ENCODE measurements around the gene HNRNPU.

The HNRNPU gene

DNA sequence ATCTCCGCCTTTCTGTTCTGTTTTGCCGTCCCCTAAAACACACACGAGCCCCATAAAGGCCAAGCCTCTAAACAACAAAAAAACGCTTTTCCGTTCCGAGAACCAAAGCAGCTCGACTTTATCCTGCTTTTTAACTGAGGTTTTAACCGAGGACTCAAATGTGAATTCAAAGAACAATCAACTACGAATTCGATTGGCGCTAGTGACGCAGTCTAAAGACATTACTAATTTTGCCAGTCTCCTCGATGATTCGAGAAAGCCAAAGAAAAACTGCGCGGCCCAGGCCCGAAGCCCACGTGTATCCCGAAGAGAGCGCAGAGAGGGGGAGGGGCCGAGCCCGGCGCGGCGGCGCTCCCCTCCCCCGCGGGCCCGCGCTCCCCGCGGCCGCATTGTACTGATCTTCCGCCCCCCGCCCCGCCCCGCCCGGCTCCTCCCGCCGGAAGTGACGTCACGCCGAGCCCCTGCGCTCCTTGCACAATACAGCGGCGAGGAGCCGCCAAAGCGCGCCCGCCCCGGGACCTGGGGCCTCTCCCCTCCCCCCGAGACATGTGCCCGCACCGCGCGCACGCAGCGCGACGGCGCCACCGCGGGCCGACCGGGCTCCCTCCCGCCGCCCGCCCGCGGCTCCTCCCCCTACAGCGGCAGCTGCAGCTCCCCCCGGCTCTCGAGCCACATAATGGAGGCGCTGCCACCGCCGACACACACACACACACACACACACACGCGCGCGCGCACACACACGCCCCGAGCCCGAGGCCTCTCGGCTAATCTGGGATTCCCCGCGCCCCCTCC lies 1.4 kb downstream of the HNRNPU start:
- peak; percentile 95 for DNase-seq (ENCODE audit: low read depth)

DNA sequence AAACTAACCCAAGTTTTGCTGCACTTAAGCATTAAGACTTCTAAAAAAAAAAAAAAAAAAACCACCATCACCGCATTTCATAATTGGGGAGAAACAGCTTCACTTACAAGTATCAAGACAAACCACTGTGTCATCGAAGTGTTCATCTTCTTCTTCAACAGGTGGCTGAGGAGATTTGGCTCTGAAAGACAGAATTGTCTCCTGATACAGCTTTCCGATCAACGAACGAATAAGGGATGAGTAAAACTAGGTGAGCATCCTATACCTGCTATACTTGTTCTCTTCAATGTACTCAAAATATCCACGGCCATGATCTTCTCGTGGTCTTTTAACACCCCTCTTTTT lies 2.0 kb downstream of the HNRNPU start:
- DNase-seq (ENCODE audit: low read depth): no peak

DNA sequence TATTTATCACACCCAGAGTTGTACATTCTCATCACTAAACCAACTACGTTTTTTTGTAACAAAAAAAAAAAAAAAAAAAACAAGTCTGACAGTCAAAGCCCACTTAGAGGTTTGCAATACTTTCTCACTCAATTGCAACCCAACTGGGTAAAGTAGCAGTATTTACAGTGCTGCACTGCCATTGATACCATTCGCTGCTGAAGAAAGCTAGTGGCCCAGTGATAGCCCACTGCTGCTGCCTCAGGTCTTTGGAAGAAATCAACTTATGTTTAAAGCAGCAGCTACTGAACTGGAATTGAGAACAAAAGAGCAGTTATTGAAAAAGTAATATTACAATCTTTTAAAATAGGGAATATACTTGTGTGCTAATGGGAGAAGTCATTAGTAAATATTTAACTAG lies 2.7 kb downstream of the HNRNPU start:
- no peak for DNase-seq (ENCODE audit: low read depth)

DNA sequence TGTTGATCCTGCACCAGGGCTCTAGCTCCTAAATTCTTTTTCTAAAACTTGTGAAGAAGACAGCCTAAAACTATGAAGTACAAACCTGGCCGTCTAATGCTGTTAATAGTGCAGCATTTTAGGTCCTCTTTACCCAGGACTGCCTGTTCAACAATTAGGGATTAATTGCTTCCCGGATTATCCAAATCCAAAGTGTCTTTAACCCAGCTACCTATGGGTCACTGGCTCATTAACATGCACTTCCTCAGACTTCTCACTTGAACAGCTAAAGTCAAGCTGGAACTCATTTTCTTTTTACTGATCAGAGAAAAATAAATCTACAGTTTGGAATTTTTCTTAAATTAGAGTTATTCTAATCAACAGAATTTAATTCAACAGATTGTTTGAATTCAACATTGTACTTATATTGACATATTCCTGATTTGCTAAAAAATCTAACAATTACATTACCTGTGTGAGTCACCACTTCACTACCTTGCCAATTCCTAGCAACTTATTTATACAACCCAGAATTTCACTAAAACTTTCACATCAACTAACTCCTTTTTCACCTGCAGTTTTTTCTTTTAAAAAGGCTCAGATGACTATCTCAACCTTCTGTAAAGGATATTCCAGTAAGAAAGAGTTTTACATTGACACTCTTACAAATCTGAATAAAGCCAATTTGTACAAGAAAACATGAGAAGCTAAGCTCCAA lies 3.3 kb downstream of the HNRNPU start:
- no peak for DNase-seq (ENCODE audit: low read depth)

DNA sequence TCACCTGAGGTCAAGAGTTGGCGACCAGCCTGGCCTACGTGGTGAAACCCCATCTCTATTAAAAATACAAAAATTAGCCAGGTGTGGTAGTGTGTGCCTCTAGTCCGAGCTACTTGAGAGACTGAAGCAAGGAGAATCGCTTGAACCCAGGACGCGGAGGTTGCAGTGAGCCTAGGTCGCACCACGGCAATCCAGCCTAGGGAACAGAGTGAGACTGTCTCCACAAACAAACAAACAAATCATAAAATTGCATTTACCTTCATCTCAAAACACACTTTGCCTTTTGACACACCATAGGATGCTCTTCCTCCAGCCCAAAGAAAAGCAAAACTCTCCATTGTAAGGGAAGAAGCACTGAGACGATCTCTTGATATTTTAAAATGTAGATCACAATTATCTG lies 4.3 kb downstream of the HNRNPU start:
- DNase-seq (ENCODE audit: low read depth): no peak

DNA sequence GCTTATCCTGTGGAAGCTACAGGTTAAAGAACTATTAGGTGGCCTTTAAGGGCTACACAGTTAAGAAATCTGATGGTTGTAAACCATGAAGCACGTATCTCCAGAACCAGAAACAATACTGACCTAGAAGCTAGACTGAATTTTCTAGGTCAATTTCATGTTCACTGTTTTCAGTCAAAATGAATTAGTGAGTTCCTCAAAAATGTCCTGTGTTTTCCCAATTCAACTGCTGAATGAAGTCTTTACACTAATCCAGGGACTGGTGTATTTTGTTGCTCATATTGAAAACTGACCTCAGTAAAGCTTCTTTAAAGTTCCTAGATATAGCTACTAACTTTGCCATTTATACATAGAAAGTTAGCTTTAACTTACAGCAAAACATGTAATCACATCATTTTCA lies 6.0 kb downstream of the HNRNPU start:
- no peak for DNase-seq (ENCODE audit: low read depth)

DNA sequence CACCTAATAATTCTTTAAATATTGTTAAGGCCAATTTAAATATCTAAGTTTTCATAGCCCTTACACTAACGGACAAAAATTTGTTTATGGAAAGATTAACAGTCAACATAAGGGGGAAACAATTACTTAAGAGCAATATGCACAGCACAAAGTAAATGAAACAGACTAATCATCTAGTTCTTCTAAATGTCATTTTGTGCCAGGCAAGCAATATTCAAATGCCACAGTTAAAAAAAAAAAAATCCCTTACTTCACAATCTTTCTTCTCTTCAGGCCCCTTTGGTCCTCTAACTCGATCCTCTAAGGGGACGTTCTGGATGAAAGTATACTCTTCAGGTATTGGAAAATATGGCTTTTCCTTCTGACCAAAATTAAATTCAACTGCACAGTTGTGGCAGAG lies 6.6 kb downstream of the HNRNPU start:
- DNase-seq (ENCODE audit: low read depth): no peak

DNA sequence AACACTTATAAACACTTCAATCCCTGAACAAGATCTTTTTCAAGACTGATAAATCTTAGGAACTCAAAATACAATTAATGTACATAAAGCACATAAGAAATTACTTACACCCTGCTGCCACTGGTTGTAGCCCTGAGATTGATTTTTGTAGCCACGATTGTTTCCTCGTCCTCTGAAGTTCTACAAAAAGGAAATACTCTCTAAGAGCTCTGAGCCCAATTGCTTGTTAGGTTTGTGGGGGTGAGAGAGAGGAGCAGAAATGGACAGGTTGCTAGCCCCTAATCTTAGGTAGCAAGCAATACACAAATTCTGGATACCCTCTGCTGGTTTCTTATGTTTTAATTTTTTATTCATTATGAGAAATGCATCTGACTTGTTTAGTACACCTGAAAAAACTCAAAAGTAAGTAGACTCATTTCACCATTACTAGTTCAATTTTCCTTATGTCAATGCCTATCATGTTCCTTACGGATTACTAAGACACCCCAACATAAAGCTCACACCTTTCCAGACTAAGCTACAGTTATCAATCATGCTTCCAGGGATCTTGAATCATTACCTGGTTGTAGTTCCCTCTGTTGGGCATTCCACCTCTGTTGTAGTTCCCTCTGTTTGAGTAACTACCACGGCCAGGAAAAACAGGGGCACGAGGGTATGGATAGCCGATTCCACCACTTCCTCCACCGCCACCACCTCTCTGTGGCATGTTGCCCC lies 9.3 kb downstream of the HNRNPU start:
- no peak for DNase-seq (ENCODE audit: low read depth)

DNA sequence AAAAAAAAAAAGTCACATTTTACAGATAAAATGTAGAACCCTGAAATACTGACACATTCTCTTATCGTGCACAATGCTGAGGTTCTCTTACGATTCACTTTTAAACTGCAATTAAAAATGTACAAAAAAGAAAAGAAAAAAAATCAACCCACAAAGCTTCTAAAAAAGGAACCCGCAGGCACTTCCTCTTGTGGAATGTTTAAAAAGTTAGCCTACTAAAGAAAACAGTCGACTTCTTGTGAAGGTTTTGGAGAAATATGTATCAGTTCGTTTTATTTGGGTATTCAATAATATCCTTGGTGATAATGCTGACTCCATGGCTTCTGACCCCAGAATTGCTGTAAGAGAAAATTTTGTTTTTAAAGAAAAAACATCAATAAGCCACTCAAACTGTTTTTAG lies 10.2 kb downstream of the HNRNPU start:
- no peak for DNase-seq (ENCODE audit: low read depth)

DNA sequence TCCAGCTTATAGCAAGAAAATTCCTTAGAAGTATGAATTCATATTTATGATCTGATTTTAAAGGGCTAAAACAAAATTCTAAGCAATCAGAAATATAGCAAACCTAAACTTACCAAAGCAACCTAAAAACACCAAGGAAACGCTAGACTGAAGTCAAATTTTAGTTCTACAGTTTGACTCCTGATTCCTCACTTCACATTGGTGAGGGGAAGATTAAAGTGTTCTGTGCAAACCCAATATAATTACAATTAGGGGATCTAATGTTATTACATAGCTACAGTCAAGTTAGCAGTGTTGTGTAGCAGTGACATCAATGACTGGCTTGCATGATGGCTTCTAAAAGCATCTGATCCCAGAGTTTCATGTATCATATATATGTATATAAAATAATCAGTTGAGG lies 11.6 kb downstream of the HNRNPU start:
- no peak for DNase-seq (ENCODE audit: low read depth)

DNA sequence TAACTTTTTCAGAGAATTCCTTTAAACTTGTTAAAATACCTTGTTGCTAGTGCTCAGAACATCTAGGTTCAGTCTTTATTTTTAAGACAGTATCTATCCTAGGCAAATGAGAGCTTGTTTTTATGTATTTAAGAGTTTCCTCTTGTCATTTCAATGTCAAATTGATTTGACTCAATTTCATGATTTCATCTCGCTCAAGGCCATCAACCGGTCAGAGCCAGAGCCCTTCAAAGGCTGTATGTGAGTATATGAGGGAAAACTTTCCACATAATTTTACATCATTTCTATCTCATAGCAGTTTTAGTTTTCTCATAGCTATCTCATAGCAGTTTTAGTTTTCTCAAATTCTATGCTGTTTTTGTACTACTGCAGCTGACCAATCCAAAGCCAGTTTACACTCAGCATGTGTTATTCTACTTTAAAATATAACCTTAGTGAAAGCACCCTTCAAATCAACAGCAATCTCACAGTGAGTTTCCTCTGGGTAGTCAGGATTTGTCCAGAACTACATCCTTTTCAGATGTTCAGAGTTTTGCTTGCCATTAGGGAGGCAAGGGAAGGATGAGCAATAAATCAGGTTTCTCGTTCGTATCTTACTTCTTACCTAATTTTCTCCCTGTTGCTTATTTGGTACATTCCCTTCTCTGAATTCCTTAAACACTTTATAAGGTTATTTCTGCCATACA lies 12.7 kb downstream of the HNRNPU start:
- DNase-seq (ENCODE audit: low read depth): no peak

DNA sequence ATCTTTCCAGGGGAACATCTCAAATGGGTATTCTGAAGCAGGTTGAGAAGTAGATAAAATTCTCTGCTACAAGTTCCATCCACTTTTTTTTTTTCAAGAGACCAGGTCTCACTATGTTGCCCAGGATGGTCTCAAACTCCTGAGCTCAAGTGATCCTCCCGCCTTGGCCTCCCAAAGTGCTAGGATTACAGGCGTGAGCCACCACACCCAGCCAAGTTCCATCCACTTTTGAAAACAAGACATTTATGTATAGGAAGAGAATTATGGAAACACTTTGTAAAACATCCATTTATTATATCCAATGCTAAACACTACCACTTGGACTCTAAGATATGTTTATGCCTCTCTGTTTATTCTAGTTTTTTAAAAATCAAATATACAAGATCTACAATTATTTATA lies 13.4 kb downstream of the HNRNPU start:
- DNase-seq (ENCODE audit: low read depth): no peak

DNA sequence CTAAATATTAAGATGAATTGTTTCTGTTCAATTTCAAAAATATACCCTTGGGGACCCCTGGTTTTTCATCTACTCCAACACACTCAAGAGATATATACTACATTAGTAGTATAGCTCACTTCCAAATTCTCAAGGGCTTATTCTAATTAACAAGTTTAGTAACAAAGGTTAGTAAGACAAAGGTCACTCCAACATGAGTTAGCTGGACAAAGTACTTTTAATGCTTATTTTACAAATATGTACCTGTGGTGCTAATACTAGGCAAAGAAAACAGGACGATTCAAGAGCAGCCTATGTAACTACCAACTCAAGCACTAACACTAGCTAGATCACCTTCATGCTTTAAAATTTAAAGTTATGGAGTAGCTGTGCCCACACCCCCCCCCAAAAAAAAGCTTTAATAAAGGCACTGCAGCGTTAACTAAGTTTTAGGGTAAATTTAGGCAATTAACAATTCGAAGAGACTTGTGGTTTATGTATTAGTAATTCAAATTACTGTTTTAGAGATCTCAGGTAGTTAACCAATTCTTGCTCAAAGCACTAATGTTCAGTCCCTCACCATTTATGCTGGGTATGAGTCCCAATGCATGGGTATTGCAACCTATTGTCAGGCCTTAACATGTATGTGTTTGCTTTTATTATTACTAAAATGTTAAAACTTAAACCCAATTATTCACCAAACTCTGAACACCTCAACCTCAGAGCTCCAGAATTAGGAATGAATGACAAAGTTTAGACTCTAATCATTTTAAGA lies 14.1 kb downstream of the HNRNPU start:
- no peak for DNase-seq (ENCODE audit: low read depth)

DNA sequence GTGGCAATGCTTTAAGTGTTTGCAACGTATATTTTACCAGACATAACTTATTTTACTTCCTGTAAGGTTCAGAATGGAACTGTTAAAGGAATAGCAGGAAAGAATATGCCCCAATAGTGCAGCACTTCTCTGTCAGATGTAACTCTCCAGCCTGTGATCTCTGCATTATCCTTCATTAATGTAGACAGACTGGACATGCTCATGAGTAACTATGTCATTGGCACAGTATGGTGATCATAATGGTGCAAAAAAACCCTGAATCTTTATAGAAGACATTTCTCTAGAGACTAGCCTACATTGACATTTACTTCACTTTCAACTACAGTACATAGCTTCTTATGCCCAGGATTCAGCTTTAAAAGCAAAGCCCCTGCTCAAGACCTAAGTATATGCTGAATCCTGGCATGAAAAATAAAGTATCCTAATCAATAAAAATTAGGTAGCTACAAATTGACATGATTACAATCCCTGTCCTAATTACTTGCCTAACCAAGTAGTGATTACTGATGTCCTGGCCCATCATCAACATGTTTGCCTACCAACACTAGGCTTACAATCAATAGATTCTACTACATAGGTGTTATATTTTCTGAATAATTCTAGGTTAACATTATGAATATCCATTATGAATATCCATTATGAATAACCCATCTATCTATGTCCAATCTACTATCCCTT lies 15.0 kb downstream of the HNRNPU start:
- no peak for DNase-seq (ENCODE audit: low read depth)

DNA sequence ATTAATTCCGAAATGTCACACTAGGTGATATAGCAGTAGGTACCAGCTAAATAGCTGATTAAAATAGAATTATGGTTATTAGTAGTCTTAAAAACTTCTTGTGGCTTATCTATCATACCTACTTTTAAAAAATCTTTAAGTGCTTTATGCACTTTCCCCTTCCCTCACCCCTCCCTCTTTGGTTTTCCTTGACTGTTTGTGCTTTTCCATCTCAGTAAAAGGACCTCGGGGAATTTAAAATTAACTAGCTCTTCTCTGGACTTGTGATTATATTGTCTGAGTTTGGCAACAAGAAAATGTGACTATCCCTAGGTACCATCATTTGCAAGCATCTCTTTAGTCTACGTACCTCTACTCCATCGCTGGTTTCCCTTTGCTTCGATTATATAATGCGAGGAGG lies 17.7 kb downstream of the HNRNPU start:
- no peak for DNase-seq (ENCODE audit: low read depth)

DNA sequence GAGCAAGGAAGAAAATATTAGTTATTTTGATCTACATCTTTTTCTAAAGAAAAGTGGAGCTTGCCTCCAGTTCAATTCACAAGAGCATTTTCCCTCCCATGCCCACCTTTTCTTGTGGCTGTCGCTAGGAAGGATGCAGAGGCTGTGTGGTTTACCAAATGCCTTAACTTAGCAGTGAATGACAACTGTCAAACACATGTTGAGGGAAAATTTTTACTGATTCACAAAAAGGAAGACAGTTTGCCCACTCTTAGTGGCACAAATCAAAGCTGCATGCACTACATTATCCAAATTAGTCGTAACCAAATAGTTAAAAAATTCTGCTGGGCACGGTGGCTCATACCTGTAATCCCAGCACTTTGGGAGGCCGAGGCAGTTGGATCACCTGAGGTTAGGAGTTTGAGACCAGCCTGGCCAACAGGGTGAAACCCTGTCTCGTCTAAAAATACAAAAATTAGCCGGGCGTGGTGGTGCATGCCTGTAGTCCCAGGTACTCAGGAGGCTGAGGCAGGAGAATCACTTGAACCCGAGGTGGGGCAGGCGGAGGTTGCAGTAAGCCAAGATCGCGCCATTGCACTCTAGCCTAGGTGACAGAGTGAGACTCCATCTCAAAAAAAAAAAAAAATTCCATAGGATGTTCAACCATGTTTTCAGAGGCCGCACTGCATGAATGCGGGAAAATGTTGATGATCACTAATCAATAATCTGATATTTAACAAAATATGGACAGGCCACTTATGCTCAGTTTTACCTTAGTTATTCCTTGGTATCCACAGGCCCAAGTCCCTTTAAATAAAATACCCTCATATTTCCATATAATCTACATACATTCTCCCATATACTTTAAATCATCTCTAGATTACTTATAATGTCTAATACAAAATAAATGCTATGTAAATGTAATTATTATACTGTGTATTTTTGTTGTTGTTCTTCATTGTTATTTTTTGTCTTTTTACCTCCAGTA lies 19.9 kb downstream of the HNRNPU start:
- no peak for DNase-seq (ENCODE audit: low read depth)

DNA sequence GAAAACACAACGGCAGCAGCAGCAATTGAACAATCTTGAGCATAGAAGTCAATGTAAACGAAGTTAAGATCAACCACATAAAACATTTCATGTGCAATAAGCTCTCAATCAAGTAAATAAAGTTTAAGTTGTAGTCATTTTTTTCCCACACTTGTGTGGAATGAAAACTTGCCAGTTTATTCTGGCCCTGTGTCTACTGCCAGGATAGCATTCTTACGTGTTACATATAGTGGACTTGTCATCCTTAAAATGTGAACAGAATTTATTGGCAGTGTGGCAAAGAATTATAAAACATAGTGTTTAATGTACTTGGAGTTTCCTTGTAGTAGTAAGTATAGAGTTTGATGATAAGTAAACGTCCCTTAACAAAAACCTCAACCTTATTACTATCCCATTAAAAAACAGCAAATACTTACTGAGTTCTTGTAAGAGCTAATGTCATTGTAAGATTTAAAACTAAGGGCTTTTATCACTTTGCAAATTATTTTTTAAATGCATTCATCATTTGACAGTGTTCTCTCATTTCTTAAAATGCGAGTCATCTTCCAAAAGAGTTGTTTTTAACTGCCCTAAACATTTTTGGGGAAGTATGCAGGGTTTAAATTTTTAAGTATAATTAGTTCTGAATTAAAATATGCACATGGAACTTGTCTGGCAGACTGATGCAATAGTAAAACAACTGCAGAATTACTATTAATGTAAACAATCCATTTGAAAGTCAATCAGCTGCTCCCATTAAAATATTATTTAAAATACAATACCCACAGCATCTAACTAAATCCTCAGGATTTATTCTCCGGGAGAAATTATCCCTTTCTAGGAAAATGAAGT lies 21.0 kb downstream of the HNRNPU start:
- DNase-seq (ENCODE audit: low read depth): no peak

DNA sequence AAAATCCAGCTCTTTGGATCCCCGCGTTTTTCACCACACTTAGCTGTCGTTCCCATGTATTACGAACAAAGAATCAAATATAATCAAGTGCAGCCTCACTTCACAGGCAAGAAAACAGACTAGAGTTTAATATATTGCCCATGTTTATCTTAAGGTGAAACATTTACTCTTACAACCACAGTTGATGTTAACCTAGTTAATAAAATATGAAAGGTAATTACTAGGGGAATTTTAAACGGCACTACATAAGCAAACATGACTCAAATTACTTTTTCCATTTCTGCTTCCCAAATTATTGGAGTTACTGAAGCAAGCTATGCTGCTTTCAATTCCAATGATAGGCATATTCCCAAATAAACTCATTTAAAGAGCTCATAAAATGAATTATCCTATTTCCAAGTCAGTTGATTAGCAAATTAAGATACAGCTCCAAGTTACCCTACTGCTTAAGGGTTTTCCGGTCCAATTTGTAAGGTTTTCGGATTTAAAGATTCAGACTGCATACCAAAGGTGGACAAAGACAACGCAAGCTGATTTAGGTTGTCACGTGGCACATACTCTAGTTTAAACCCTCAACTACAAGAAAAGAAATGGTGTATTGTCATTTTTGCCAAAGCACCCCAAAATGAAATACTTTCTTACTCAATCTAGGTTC lies 22.9 kb downstream of the HNRNPU start:
- DNase-seq (ENCODE audit: low read depth): no peak

All from stimulated activated CD8-positive, alpha-beta memory T cell treated with anti-CD3 and anti-CD28 coated beads, Interleukin-12 subunit alpha, Interleukin-12 subunit beta, amount 100 ng/mL, for 1 hour (primary cell).